ENCODE measurements around the gene KIRREL3. TPM values are rescaled to one million over a fixed set of nuclear protein-coding genes. Genes with fewer than 3 reads are reported as not detected.

Gene KIRREL3
- total RNA-seq, 2 donors from 2014 or later, result 0.28 TPM; not detected in 1

GRCh38 chr11:126886636-126887035, 113.9 kb downstream of the KIRREL3 start:
- WGBS, result 40% methylated on average over 1 of the region's 1 CpG
- Histone ChIP-seq H3K9me3 (no peaks in the 10 kb centered on the region), H3K27me3 (replicated peaks; ENCODE audit: insufficient read depth) (no peaks in the 10 kb centered on the region), H3K36me3 (no peaks in the 10 kb centered on the region), H3K4me3 (no peak overlapping the region), H3K4me1 (replicated peaks) (no peaks in the 10 kb centered on the region), H3K27ac (no peak overlapping the region)
- intact Hi-C loops (cut with DNase I), result no loop called here
- TF ChIP-seq, protein P1, sequence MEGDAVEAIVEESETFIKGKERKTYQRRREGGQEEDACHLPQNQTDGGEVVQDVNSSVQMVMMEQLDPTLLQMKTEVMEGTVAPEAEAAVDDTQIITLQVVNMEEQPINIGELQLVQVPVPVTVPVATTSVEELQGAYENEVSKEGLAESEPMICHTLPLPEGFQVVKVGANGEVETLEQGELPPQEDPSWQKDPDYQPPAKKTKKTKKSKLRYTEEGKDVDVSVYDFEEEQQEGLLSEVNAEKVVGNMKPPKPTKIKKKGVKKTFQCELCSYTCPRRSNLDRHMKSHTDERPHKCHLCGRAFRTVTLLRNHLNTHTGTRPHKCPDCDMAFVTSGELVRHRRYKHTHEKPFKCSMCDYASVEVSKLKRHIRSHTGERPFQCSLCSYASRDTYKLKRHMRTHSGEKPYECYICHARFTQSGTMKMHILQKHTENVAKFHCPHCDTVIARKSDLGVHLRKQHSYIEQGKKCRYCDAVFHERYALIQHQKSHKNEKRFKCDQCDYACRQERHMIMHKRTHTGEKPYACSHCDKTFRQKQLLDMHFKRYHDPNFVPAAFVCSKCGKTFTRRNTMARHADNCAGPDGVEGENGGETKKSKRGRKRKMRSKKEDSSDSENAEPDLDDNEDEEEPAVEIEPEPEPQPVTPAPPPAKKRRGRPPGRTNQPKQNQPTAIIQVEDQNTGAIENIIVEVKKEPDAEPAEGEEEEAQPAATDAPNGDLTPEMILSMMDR (IDR thresholded peaks at IDR 0.05), result no peak
- TF ChIP-seq POLR2AphosphoS5 (IDR thresholded peaks at IDR 0.05) (no peak), POLR2A (IDR thresholded peaks at IDR 0.05) (no peak)
- DNase-seq (ENCODE audit: low spot score), result no peak

DNA sequence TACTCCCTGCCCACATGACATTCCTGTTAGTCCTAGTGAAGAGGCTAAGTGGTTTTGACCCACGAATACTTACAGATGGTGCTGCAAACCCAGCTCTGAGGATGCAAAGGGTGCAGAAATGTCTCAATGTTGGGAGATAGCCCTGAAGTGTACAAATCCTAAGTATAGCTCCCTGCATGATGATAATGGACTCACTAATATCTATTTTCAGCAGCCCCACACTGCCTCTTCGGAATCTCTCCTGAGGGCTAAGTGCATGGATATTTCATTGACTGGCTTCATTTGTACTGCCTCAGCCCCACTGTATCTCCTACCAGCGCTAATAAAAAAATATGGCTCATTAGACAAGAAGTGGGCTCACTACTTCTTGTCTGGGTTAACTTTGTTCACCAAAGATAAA, 114.5 kb downstream of the KIRREL3 start:
- Histone ChIP-seq H3K4me3 (no peak overlapping the region), H3K27me3 (replicated peaks; ENCODE audit: insufficient read depth) (no peaks in the 10 kb centered on the region), H3K36me3 (no peaks in the 10 kb centered on the region), H3K27ac (no peak overlapping the region), H3K4me1 (replicated peaks) (no peaks in the 10 kb centered on the region), H3K9me3 (no peaks in the 10 kb centered on the region)
- no peak for TF ChIP-seq POLR2AphosphoS5 (IDR thresholded peaks at IDR 0.05)
- TF ChIP-seq POLR2A (IDR thresholded peaks at IDR 0.05), result no peak
- TF ChIP-seq, protein P1 (IDR thresholded peaks at IDR 0.05), result no peak
- no peak for DNase-seq (ENCODE audit: low spot score)
- intact Hi-C loops (cut with DNase I), result no loop called here
- WGBS, result 87% methylated on average over 3 of the region's 3 CpGs

DNA sequence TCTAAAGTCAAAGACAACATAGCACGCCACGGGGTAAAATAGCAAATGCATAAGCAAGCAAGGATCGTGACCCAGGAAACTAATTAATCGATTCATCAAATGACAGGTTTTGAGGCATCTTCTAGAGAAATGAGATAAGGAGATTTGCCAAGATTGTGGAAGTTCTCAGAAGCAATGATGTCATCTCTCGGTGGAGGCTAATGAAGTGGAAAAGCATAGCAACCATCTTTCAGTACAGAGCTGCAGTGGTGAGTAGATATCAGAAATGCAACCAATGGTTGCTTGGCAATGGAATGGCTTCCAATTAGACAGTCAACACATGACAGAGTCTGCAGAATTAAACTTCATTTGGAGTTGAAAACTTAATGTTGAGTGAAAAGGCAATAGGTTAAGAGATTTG, 116.0 kb downstream of the KIRREL3 start:
- DNase-seq (ENCODE audit: low spot score), result no peak
- 68% methylated on average over 5 of the region's 5 CpGs for WGBS
- TF ChIP-seq, protein P1 (IDR thresholded peaks at IDR 0.05), result no peak
- TF ChIP-seq POLR2AphosphoS5 (IDR thresholded peaks at IDR 0.05), result no peak
- no peak for TF ChIP-seq POLR2A (IDR thresholded peaks at IDR 0.05)
- H3K4me3 ChIP-seq, result no peak overlapping the region
- no peaks in the 10 kb centered on the region for H3K27me3 ChIP-seq (replicated peaks; ENCODE audit: insufficient read depth)
- no peaks in the 10 kb centered on the region for H3K4me1 ChIP-seq (replicated peaks)
- H3K27ac ChIP-seq, result no peak overlapping the region
- intact Hi-C loops (cut with DNase I), result no loop called here
- no peaks in the 10 kb centered on the region for H3K9me3 ChIP-seq
- H3K36me3 ChIP-seq, result no peaks in the 10 kb centered on the region

GRCh38 chr11:126884192-126884591, 116.4 kb downstream of the KIRREL3 start:
- Histone ChIP-seq H3K27ac (no peak overlapping the region), H3K36me3 (no peaks in the 10 kb centered on the region), H3K4me1 (replicated peaks) (no peaks in the 10 kb centered on the region), H3K27me3 (replicated peaks; ENCODE audit: insufficient read depth) (no peaks in the 10 kb centered on the region), H3K4me3 (no peak overlapping the region), H3K9me3 (no peaks in the 10 kb centered on the region)
- TF ChIP-seq POLR2AphosphoS5 (IDR thresholded peaks at IDR 0.05) (no peak), POLR2A (IDR thresholded peaks at IDR 0.05) (no peak)
- TF ChIP-seq, protein P1 (IDR thresholded peaks at IDR 0.05), result no peak
- 71% methylated on average over 4 of the region's 4 CpGs for WGBS
- no peak for DNase-seq (ENCODE audit: low spot score)
- intact Hi-C loops (cut with DNase I), result no loop called here

- Histone ChIP-seq H3K27me3 (replicated peaks; ENCODE audit: insufficient read depth) (no peaks in the 10 kb centered on the region), H3K9me3 (no peaks in the 10 kb centered on the region), H3K4me3 (no peak overlapping the region), H3K27ac (no peak overlapping the region), H3K36me3 (no peaks in the 10 kb centered on the region), H3K4me1 (replicated peaks) (no peaks in the 10 kb centered on the region)
- no peak for DNase-seq (ENCODE audit: low spot score)
- no peak for TF ChIP-seq POLR2A (IDR thresholded peaks at IDR 0.05)
- TF ChIP-seq POLR2AphosphoS5 (IDR thresholded peaks at IDR 0.05), result no peak
- TF ChIP-seq, protein P1 (IDR thresholded peaks at IDR 0.05), result no peak
- 39% methylated on average over 5 of the region's 5 CpGs for WGBS
- intact Hi-C loops (cut with DNase I), result no loop called here
These were observed 119.7 kb downstream of the KIRREL3 start for GRCh38 chr11:126880872-126881271.

Measured in prostate gland (tissue), 2 donors.